OCI-LY3 (cell line): Measurements from ENCODE around the gene HSD17B2.

Source experiments
- EZH2phosphoT487 ChIP-seq: fragments of 200-600 bp; shearing (Covaris generic); IDR thresholded peaks from 2 replicates; pipeline ENCODE4 v1.6.1; 2018; ENCODE audit warnings: antibody characterized with exemption, mixed run types, low read depth
- TF ChIP-seq, protein P1 (sequence below): fragments of 200-600, 300-600 bp; sonication (generic); IDR thresholded peaks from 2 replicates; pipeline ENCODE4 v1.5.1; 2014; ENCODE audit warnings: antibody characterized with exemption, low read length, low read depth

DNA sequence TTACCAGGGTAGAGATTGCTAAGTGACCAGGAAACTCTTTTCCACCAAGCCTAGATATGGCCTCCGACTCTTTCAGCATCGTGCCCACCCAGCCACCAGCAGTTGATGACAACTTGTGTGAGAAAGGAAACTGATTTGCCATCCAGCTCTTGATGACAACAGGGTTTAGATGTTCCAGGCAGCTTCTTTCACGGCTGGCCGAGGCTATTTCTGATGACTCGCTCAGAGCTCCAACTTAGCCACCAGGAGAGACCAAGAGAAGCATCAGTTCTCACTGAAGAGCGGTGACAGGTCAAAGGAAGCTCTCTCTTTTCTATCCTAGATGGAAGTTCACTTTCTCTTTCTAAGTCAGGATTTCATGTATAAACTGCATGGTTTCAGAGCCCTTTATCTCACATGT lies 73.7 kb downstream of the HSD17B2 start:
- TF ChIP-seq, protein P1, sequence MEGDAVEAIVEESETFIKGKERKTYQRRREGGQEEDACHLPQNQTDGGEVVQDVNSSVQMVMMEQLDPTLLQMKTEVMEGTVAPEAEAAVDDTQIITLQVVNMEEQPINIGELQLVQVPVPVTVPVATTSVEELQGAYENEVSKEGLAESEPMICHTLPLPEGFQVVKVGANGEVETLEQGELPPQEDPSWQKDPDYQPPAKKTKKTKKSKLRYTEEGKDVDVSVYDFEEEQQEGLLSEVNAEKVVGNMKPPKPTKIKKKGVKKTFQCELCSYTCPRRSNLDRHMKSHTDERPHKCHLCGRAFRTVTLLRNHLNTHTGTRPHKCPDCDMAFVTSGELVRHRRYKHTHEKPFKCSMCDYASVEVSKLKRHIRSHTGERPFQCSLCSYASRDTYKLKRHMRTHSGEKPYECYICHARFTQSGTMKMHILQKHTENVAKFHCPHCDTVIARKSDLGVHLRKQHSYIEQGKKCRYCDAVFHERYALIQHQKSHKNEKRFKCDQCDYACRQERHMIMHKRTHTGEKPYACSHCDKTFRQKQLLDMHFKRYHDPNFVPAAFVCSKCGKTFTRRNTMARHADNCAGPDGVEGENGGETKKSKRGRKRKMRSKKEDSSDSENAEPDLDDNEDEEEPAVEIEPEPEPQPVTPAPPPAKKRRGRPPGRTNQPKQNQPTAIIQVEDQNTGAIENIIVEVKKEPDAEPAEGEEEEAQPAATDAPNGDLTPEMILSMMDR = no peak
- TF ChIP-seq EZH2phosphoT487 = no peak
